ENCODE measurements around the gene SPNS3. TPM values are rescaled to one million over a fixed set of nuclear protein-coding genes. Genes with fewer than 3 reads are reported as not detected.

Gene SPNS3
- total and polyA plus RNA-seq, 8 donors = 0.37 to 0.92 (median 0.54) TPM; not detected in 4

DNA sequence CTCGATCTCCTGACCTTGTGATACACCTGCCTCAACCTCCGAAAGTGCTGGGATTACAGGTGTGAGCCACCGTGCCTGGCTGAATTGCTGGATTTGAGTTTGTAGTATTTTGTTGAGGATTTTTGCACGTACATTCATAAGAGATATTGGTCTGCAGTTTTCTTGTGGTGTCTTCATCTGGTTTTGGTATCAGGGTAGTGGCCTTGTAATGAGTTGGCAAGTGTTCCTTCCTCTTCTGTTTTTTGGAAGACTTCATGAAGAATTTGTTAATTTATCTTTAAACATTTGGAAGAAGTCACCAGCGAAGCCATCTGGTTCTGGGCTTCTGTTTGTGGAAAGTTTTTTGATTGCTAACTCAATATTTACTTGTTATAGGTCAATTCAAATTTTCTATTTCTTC lies 26.9 kb downstream of the SPNS3 start:
- H3K27me3 ChIP-seq = no peaks in the 10 kb centered on the region
- TF ChIP-seq EP300 (IDR thresholded peaks at IDR 0.05) = no peak
- TF ChIP-seq POLR2A (IDR thresholded peaks at IDR 0.05) = no peak
- TF ChIP-seq, protein P1, sequence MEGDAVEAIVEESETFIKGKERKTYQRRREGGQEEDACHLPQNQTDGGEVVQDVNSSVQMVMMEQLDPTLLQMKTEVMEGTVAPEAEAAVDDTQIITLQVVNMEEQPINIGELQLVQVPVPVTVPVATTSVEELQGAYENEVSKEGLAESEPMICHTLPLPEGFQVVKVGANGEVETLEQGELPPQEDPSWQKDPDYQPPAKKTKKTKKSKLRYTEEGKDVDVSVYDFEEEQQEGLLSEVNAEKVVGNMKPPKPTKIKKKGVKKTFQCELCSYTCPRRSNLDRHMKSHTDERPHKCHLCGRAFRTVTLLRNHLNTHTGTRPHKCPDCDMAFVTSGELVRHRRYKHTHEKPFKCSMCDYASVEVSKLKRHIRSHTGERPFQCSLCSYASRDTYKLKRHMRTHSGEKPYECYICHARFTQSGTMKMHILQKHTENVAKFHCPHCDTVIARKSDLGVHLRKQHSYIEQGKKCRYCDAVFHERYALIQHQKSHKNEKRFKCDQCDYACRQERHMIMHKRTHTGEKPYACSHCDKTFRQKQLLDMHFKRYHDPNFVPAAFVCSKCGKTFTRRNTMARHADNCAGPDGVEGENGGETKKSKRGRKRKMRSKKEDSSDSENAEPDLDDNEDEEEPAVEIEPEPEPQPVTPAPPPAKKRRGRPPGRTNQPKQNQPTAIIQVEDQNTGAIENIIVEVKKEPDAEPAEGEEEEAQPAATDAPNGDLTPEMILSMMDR (IDR thresholded peaks at IDR 0.05) = no peak
- no peak for TF ChIP-seq POLR2AphosphoS5 (IDR thresholded peaks at IDR 0.05)
- no peak overlapping the region for H3K4me3 ChIP-seq
- intact Hi-C loops (cut with DNase I; ENCODE audit: low total_unique reads) = no loop called here
- no peak overlapping the region for H3K27ac ChIP-seq
- peaks cover 0 to 12% (median 10%) of the 10 kb centered on the region in 4 donors for H3K9me3 ChIP-seq
- DNase-seq = no peak
- no peaks in the 10 kb centered on the region for H3K36me3 ChIP-seq
- WGBS, 5 donors = 67 to 82% (median 79%) methylated on average over 5 of the region's 5 CpGs
- H3K4me1 ChIP-seq = no peaks in the 10 kb centered on the region

DNA sequence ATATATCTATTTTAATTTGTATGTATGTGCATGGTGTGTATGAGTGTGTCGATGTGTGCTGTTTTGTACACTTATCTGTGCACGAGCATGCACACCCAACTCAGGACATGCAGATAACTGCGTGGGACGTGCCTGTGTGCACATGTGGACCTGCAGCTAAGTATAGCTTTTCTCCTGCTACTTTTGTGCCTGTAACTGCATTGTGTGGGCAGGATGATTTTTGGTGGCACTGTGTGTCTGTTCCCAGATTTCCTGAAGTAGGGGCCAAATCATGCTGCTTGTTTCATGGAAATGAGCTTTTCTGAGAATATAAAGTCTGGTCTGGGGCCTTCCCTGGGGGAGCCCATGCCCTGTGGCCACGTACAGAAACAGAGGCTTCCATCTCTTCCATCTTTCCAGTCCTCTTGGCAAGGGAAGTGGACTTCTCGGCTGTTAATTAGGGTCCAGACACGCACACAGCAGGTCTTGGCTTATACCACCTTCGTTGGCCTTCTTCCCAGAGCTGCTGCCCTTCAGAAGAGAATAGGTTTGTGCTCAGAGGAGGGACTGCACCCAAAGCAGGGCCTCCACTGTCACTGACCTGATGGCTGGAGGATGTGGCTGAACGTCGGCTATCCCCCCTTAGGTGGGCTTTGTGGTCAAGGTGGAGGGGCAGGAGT lies 30.2 kb downstream of the SPNS3 start:
- Histone ChIP-seq H3K4me1 (no peaks in the 10 kb centered on the region), H3K4me3 (no peak overlapping the region), H3K27me3 (no peaks in the 10 kb centered on the region), H3K27ac (no peak overlapping the region), H3K36me3 (no peaks in the 10 kb centered on the region), H3K9me3 (peaks cover 0 to 12% (median 10%) of the 10 kb centered on the region in 4 donors)
- TF ChIP-seq POLR2AphosphoS5 (IDR thresholded peaks at IDR 0.05) (no peak), EP300 (IDR thresholded peaks at IDR 0.05) (no peak), POLR2A (IDR thresholded peaks at IDR 0.05) (no peak)
- TF ChIP-seq, protein P1 (IDR thresholded peaks at IDR 0.05) = no peak
- no peak for DNase-seq
- intact Hi-C loops (cut with DNase I; ENCODE audit: low total_unique reads) = no loop called here
- WGBS, 5 donors = 59 to 67% (median 64%) methylated on average over 10 of the region's 10 CpGs

DNA sequence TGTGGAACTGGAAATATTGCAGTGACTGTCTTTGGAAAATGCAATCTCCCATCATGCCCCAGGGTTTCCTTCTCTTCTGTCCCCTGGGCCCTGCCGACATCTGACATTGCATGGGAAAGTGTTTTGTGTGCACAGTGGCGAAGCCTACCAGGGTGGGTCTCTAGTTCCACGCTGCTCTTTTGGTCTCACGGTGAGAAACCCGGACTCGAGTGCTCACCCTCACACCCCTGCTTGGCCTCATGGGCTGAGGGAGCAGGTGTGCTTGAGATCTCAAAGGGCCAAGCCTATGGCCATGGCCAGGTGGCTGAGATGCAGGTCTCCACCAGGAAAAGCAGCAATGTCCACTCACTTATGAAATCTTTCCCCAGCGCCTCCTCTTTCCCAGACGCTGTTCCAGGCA lies 32.0 kb downstream of the SPNS3 start:
- TF ChIP-seq, protein P1 (IDR thresholded peaks at IDR 0.05) = no peak
- TF ChIP-seq EP300 (IDR thresholded peaks at IDR 0.05) = no peak
- TF ChIP-seq POLR2A (IDR thresholded peaks at IDR 0.05) = no peak
- TF ChIP-seq POLR2AphosphoS5 (IDR thresholded peaks at IDR 0.05) = no peak
- WGBS, 5 donors = 74 to 87% (median 84%) methylated on average over 5 to 8 of the region's 8 CpGs
- intact Hi-C loops (cut with DNase I; ENCODE audit: low total_unique reads) = no loop called here
- no peak overlapping the region for H3K27ac ChIP-seq
- H3K36me3 ChIP-seq = no peaks in the 10 kb centered on the region
- H3K27me3 ChIP-seq = no peaks in the 10 kb centered on the region
- H3K4me3 ChIP-seq = no peak overlapping the region
- no peak for DNase-seq
- H3K4me1 ChIP-seq = no peaks in the 10 kb centered on the region
- H3K9me3 ChIP-seq = peaks cover 0 to 1% (median under 1%) of the 10 kb centered on the region in 4 donors

DNA sequence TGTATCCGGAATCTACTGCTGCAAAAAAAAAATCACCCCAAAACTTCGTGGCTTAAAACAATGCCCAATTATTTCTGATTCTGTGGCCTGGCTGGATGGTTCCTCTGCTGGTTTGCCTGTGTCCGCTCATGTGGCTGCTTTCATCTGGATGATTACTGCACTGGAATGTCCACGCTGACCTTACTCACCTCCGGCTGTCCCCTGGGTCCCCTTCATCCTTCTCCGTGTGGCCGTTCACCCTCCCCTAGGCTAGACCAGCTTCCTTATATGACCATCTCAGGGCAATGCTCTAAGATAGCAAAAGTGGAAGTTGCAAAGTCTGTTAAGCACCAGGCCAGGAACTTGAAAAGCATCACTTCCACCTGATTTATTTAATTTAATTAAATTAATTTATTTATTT lies 33.5 kb downstream of the SPNS3 start:
- intact Hi-C loops (cut with DNase I; ENCODE audit: low total_unique reads) = no loop called here
- 78 to 88% (median 81%) methylated on average over 7 of the region's 7 CpGs for WGBS, 5 donors

More for the DNA sequence above, 33.5 kb downstream of the SPNS3 start:
- DNase-seq = no peak
- Histone ChIP-seq H3K27ac (no peak overlapping the region), H3K9me3 (no peaks in the 10 kb centered on the region), H3K27me3 (no peaks in the 10 kb centered on the region), H3K4me1 (no peaks in the 10 kb centered on the region), H3K4me3 (no peak overlapping the region), H3K36me3 (no peaks in the 10 kb centered on the region)
- TF ChIP-seq, protein P1 (IDR thresholded peaks at IDR 0.05) = no peak
